PC-9 (cell line): ENCODE data around the gene ERP27.

ENCODE experiments used
- EZH2 ChIP-seq: fragments of 200-600 bp; sonication (generic); IDR thresholded peaks from 2 replicates; pipeline ENCODE4 v1.8.0; 2017; ENCODE audit warnings: antibody characterized with exemption, low read depth
- TF ChIP-seq, protein P1 (sequence below): fragments of 200-600 bp; sonication (generic); conservative IDR thresholded peaks from 2 replicates; pipeline ENCODE4 v1.6.1; 2017; ENCODE audit warnings: mixed run types, antibody characterized with exemption, mild to moderate bottlenecking, moderate library complexity

- TF ChIP-seq, protein P1, sequence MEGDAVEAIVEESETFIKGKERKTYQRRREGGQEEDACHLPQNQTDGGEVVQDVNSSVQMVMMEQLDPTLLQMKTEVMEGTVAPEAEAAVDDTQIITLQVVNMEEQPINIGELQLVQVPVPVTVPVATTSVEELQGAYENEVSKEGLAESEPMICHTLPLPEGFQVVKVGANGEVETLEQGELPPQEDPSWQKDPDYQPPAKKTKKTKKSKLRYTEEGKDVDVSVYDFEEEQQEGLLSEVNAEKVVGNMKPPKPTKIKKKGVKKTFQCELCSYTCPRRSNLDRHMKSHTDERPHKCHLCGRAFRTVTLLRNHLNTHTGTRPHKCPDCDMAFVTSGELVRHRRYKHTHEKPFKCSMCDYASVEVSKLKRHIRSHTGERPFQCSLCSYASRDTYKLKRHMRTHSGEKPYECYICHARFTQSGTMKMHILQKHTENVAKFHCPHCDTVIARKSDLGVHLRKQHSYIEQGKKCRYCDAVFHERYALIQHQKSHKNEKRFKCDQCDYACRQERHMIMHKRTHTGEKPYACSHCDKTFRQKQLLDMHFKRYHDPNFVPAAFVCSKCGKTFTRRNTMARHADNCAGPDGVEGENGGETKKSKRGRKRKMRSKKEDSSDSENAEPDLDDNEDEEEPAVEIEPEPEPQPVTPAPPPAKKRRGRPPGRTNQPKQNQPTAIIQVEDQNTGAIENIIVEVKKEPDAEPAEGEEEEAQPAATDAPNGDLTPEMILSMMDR = no peak
- no peak for TF ChIP-seq EZH2
Observed at GRCh38 chr12:14958361-14959125, 20.2 kb upstream of the ERP27 start.
